ENCODE data around the gene INPP5A.

The INPP5A gene

DNA sequence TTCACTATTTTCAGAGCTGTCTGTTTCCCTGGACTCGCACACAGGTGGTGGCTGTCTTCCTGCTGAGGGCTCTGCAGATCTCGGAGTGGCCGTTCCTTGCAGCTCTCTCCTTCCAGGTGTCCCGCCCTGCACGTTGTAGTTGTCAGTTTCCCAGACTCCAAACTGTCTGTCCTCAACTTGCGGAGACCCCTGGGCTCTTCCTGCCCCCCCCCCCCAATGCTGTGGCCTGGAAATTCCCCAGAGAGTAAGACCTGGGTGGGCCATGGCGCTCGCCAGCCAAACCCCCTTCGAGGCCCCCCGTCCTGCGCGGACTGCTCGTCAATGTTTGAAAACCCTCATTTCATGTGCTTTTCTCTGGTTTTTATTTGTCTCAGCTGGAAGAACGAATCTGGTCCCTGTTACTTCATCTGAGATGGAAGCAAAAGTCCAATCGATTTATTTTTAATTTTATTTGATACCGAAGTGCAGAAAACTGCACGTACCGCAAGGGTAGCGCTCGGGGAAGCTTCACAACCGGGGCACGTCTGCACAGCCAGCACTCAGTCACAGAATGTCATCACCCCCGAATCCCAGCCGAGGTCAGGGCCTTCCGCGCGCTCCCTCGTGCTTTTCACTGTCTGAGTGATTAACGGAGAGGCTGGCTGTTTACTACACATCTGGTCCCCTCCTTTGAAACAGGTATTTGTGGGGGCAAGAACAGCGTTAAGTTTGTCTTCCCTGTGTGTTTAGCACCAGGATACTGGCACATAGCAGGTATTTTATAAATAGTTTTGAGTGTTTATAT, 294.8 kb downstream of the INPP5A start:
- no peak for DNase-seq
